ENCODE measurements around the gene CPEB4. TPM values are rescaled to one million over a fixed set of nuclear protein-coding genes. Genes with fewer than 3 reads are reported as not detected.

Gene CPEB4
- total RNA-seq, 1 experiment from 2014 or later, result 86.7 TPM

GRCh38 chr5:173848986-173849596, 39.1 kb upstream of the CPEB4 start:
- CTCF ChIA-PET, result interaction anchor here (0.6 to 1.2 kb wide), 4 partner anchors 16 to 501 kb away, joined by 3 to 6 read pairs (median 3); no protein-coding TSS in a partner anchor
- DNase-seq (ENCODE audit: unreplicated experiment), result peak; percentile 55
- H3K27ac Mint-ChIP-seq (ENCODE audit: low read depth, unreplicated experiment), result no peak overlapping the region
- peaks cover 16% of the 10 kb centered on the region for H3K9me3 Mint-ChIP-seq (ENCODE audit: unreplicated experiment)
- intact Hi-C loops (cut with micrococcal nuclease), result no loop called here
- H3K27me3 Mint-ChIP-seq (ENCODE audit: insufficient read depth, unreplicated experiment), result no peaks in the 10 kb centered on the region
- no peak for TF ChIP-seq CTCF (IDR thresholded peaks at IDR 0.05; ENCODE audit: unreplicated experiment)
- no peaks in the 10 kb centered on the region for H3K36me3 Mint-ChIP-seq (ENCODE audit: insufficient read depth, unreplicated experiment)
- POLR2A ChIA-PET, result no interaction called here
- H3K4me1 Mint-ChIP-seq (ENCODE audit: insufficient read depth, unreplicated experiment), result peaks cover 2% of the 10 kb centered on the region
- H3K4me3 Mint-ChIP-seq (ENCODE audit: unreplicated experiment), result no peak overlapping the region
- no TSS peak for BruUV-seq (replicated peaks)

GRCh38 chr5:173849908-173850307, 38.2 kb upstream of the CPEB4 start:
- Mint-ChIP-seq H3K4me3 (ENCODE audit: unreplicated experiment) (no peak overlapping the region), H3K9me3 (ENCODE audit: unreplicated experiment) (peaks cover 16% of the 10 kb centered on the region), H3K36me3 (ENCODE audit: insufficient read depth, unreplicated experiment) (no peaks in the 10 kb centered on the region), H3K4me1 (ENCODE audit: insufficient read depth, unreplicated experiment) (peaks cover 11% of the 10 kb centered on the region), H3K27ac (ENCODE audit: low read depth, unreplicated experiment) (no peak overlapping the region), H3K27me3 (ENCODE audit: insufficient read depth, unreplicated experiment) (no peaks in the 10 kb centered on the region)
- BruUV-seq (replicated peaks), result no TSS peak
- CTCF ChIA-PET, result no interaction called here
- TF ChIP-seq CTCF (IDR thresholded peaks at IDR 0.05; ENCODE audit: unreplicated experiment), result no peak
- POLR2A ChIA-PET, result no interaction called here
- DNase-seq (ENCODE audit: unreplicated experiment), result no peak
- intact Hi-C loops (cut with micrococcal nuclease), result no loop called here

- no TSS peak for BruUV-seq (replicated peaks)
- peaks cover 16% of the 10 kb centered on the region for H3K4me1 Mint-ChIP-seq (ENCODE audit: insufficient read depth, unreplicated experiment)
- intact Hi-C loops (cut with micrococcal nuclease), result no loop called here
- H3K4me3 Mint-ChIP-seq (ENCODE audit: unreplicated experiment), result no peak overlapping the region
- H3K36me3 Mint-ChIP-seq (ENCODE audit: insufficient read depth, unreplicated experiment), result no peaks in the 10 kb centered on the region
- POLR2A ChIA-PET, result interaction anchor here (1.1 kb wide), 1 partner anchor 37 kb away, joined by 3 read pairs; the partner anchor contains the start of gene CPEB4
- CTCF ChIA-PET, result interaction anchor here (0.8 kb wide), 1 partner anchor 235 kb away, joined by 3 read pairs; the partner anchor contains the start of gene BOD1
- no peak for DNase-seq (ENCODE audit: unreplicated experiment)
- H3K9me3 Mint-ChIP-seq (ENCODE audit: unreplicated experiment), result peaks cover 16% of the 10 kb centered on the region
- no peaks in the 10 kb centered on the region for H3K27me3 Mint-ChIP-seq (ENCODE audit: insufficient read depth, unreplicated experiment)
- no peak overlapping the region for H3K27ac Mint-ChIP-seq (ENCODE audit: low read depth, unreplicated experiment)
- no peak for TF ChIP-seq CTCF (IDR thresholded peaks at IDR 0.05; ENCODE audit: unreplicated experiment)
Measured at GRCh38 chr5:173850659-173851058, 37.5 kb upstream of the CPEB4 start.

- no peak for DNase-seq (ENCODE audit: unreplicated experiment)
- Mint-ChIP-seq H3K4me3 (ENCODE audit: unreplicated experiment) (no peak overlapping the region), H3K27ac (ENCODE audit: low read depth, unreplicated experiment) (no peak overlapping the region), H3K36me3 (ENCODE audit: insufficient read depth, unreplicated experiment) (no peaks in the 10 kb centered on the region), H3K4me1 (ENCODE audit: insufficient read depth, unreplicated experiment) (peaks cover 16% of the 10 kb centered on the region), H3K9me3 (ENCODE audit: unreplicated experiment) (peaks cover 16% of the 10 kb centered on the region), H3K27me3 (ENCODE audit: insufficient read depth, unreplicated experiment) (no peaks in the 10 kb centered on the region)
- TF ChIP-seq CTCF (IDR thresholded peaks at IDR 0.05; ENCODE audit: unreplicated experiment), result no peak
- POLR2A ChIA-PET, result interaction anchor here (0.7 to 1.1 kb wide), 4 partner anchors 11 to 63 kb away, joined by 3 read pairs; partner anchors contain the start of gene CPEB4
- intact Hi-C loops (cut with micrococcal nuclease), result no loop called here
- CTCF ChIA-PET, result no interaction called here
- no TSS peak for BruUV-seq (replicated peaks)
Measured at GRCh38 chr5:173851595-173852243, 36.4 kb upstream of the CPEB4 start.

Data from MCF 10A (cell line).